Measurements from ENCODE around the gene KLF3.
A peak's percentile ranks its signal among the peaks of the same experiment; 100 is the strongest.

KLF3 gene

GRCh38 chr4:38656111-38656510, 7.9 kb upstream of the KLF3 start:
- DNase-seq (ENCODE audit: low read depth): no peak

GRCh38 chr4:38659346-38659745, 4.7 kb upstream of the KLF3 start:
- no peak for DNase-seq (ENCODE audit: low read depth)

- DNase-seq (ENCODE audit: low read depth): no peak
These were observed 3.2 kb upstream of the KLF3 start for GRCh38 chr4:38660838-38661237.

GRCh38 chr4:38661371-38661770, 2.6 kb upstream of the KLF3 start:
- DNase-seq (ENCODE audit: low read depth): no peak

- DNase-seq (ENCODE audit: low read depth): no peak
These were observed 1.4 kb upstream of the KLF3 start for GRCh38 chr4:38662522-38663089.

- no peak for DNase-seq (ENCODE audit: low read depth)
These were observed 754 bp upstream of the KLF3 start for GRCh38 chr4:38663090-38663800.

- DNase-seq (ENCODE audit: low read depth): peak; percentile 33
These were observed 855 bp downstream of the KLF3 start for GRCh38 chr4:38664706-38665401.

GRCh38 chr4:38665551-38666411, 1.8 kb downstream of the KLF3 start:
- DNase-seq (ENCODE audit: low read depth): no peak

- no peak for DNase-seq (ENCODE audit: low read depth)
These were observed 2.7 kb downstream of the KLF3 start for GRCh38 chr4:38666766-38667084.

- peak; percentile 32 for DNase-seq (ENCODE audit: low read depth)
These were observed 3.3 kb downstream of the KLF3 start for GRCh38 chr4:38667085-38667893.

- no peak for DNase-seq (ENCODE audit: low read depth)
These were observed 4.4 kb downstream of the KLF3 start for GRCh38 chr4:38668203-38668971.

GRCh38 chr4:38669208-38669607, 5.2 kb downstream of the KLF3 start:
- no peak for DNase-seq (ENCODE audit: low read depth)

- DNase-seq (ENCODE audit: low read depth): no peak
These were observed 6.3 kb downstream of the KLF3 start for GRCh38 chr4:38670109-38670901.

GRCh38 chr4:38670939-38671591, 7.1 kb downstream of the KLF3 start:
- no peak for DNase-seq (ENCODE audit: low read depth)

GRCh38 chr4:38671592-38671940, 7.6 kb downstream of the KLF3 start:
- no peak for DNase-seq (ENCODE audit: low read depth)

GRCh38 chr4:38672074-38672396, 8.0 kb downstream of the KLF3 start:
- no peak for DNase-seq (ENCODE audit: low read depth)

- no peak for DNase-seq (ENCODE audit: low read depth)
These were observed 8.6 kb downstream of the KLF3 start for GRCh38 chr4:38672397-38673129.

- DNase-seq (ENCODE audit: low read depth): no peak
These were observed 9.4 kb downstream of the KLF3 start for GRCh38 chr4:38673130-38673978.

All from stimulated activated CD8-positive, alpha-beta memory T cell treated with anti-CD3 and anti-CD28 coated beads, Interleukin-12 subunit alpha, Interleukin-12 subunit beta, amount 100 ng/mL, for 4 hours (primary cell).